HCT116 (cell line): ENCODE measurements around the gene HDAC7.

Experiments
- CEBPB ChIP-seq: IDR thresholded peaks from 2 replicates; pipeline ENCODE4 v1.6.1; 2012; ENCODE audit warnings: low read depth
- CTCF ChIP-seq, 3 experiments: fragments of 200-600 bp in 1 of 3; sonication (generic) in 1 of 3; IDR thresholded peaks in 2 of 3; conservative IDR thresholded peaks in 1 of 3; 2 replicates each; pipeline ENCODE4 v1.5.1; 2012 to 2017; ENCODE audit warnings: low read depth in 2 of 3, low read length in 2 of 3, antibody characterized with exemption in 1 of 3, borderline replicate concordance in 1 of 3, control low read depth in 1 of 3, mild to moderate bottlenecking in 1 of 3, mixed read lengths in 1 of 3, mixed run types in 1 of 3, moderate library complexity in 1 of 3; ENCODE audit not compliant: insufficient read depth in 1 of 3
- EZH2 ChIP-seq: fragments of 200-600 bp; sonication (generic); IDR thresholded peaks from 2 replicates; pipeline ENCODE4 v1.6.1; 2017; ENCODE audit warnings: antibody characterized with exemption, mixed run types
- EZH2phosphoT487 ChIP-seq: fragments of 200-600 bp; IDR thresholded peaks from 2 replicates; pipeline ENCODE4 v1.6.1; 2018; ENCODE audit warnings: antibody characterized with exemption, borderline replicate concordance

- TF ChIP-seq EZH2phosphoT487 (no peak), CTCF (IDR thresholded peaks at IDR 0.05 in 2 of 3, conservative IDR thresholded peaks at IDR 0.05 in 1 of 3; ENCODE audit: borderline replicate concordance in 1 of 3, insufficient read depth in 1 of 3, low read depth in 2 of 3, low read length in 2 of 3) (no peak), CEBPB (no peak), EZH2 (no peak)
Observed at GRCh38 chr12:47828976-47829482, 9.3 kb upstream of the HDAC7 start.
